Left lung (tissue), 10 donors: ENCODE data around the gene ERVW-1. TPM values are rescaled to one million over a fixed set of nuclear protein-coding genes. Genes with fewer than 3 reads are reported as not detected.
"Not testable (repeated sequence)": the region's sequence is repeated elsewhere in the genome, so short reads cannot be mapped to it uniquely, and the experiment has no call there.

Experiments used
- ATAC-seq: fragments of 200-7000 bp; cut with Tn5 transposase; one replicate; pipeline ENCODE4 v1.9.1; 2020; ENCODE audit warnings: moderate library complexity
- DNase-seq, 4 donors: peaks; one replicate each; pipeline ENCODE4 v3.0.0-alpha.2; 2013 to 2020
- H3K27ac ChIP-seq, 2 donors: fragments of 200-600 bp; sonication (generic) in 1 of 2; one replicate each; pipeline versions ENCODE4 v1.5.0 to v1.8.0; 2020 to 2021
- H3K27me3 ChIP-seq, 2 donors: fragments of 200-600 bp; sonication (generic) in 1 of 2; one replicate each; pipeline versions ENCODE4 v1.5.0 to v1.8.0; 2020 to 2021
- H3K36me3 ChIP-seq, 2 donors: fragments of 200-600 bp; sonication (generic) in 1 of 2; one replicate each; pipeline versions ENCODE4 v1.5.0 to v1.8.0; 2020 to 2021
- H3K4me1 ChIP-seq, 2 donors: fragments of 200-600 bp; one replicate each; pipeline ENCODE4 v1.8.0; 2021
- H3K4me3 ChIP-seq, 2 donors: fragments of 200-600 bp; sonication (generic) in 1 of 2; one replicate each; pipeline versions ENCODE4 v1.5.0 to v1.8.0; 2020 to 2021; ENCODE audit warnings: mild to moderate bottlenecking in 1 of 2
- H3K9me3 ChIP-seq, 2 donors: fragments of 200-600 bp; sonication (generic) in 1 of 2; one replicate each; pipeline versions ENCODE4 v1.5.0 to v1.8.0; 2020 to 2021
- intact Hi-C, 2 donors: fragments of 100-400 bp; cut with DNase I; formaldehyde crosslinking; loops; one replicate each; pipeline versions ENCODE4 v1.11.2 to v1.14.2; 2022
- polyA plus RNA-seq, 6 donors: library from polyadenylated mRNA; unstranded; fragments of 120-200 nt; gene quantifications; one replicate each; pipeline ENCODE4 v1.2.1, GENCODE V29; 2013; ENCODE audit not compliant: insufficient read length in 6 of 6
- total RNA-seq, 2 donors: library from RNA; stranded (reverse); fragmentation: NEBNext Ultra II Directional; extraction: Animal tissue kit (Norgen Biotek cat#: 25700); gene quantifications; one replicate each; pipeline ENCODE4 v1.2.1, GENCODE V29; 2021
- TF ChIP-seq, protein P1 (sequence below), 2 donors: fragments of 200-600 bp; sonication (generic) in 1 of 2; IDR thresholded peaks; one replicate each; pipeline versions ENCODE4 v1.5.0 to v1.8.0; 2021; ENCODE audit warnings: antibody characterized with exemption in 2 of 2
- donor health status: DM: no; HTN: yes; CAD: no.
- donor health status: DM: no; HTN: no; CAD: no.

The ERVW-1 gene
- total and polyA plus RNA-seq, 8 donors: 1.2 to 2.6 (median 2.1) TPM; not detected in 2

DNA sequence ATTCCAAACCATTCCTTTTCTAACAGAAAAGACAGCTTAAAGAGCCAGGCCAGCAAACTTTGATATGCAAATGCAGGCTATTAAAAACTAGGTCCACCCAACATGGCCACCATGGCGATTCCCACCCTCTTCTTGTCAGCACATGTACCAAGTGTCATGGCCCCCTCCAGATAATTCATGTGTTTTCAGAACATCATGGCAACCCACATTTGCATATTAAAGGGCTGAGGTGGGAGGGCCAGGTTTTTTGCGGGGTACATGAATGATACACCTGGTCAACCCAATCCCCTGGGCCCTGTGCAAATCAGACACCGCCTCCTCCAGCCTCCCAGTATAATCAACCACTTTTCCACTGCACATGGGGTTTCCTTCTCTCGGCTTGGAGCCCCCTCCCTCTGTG is 965 bp upstream of the ERVW-1 start:
- Histone ChIP-seq H3K27ac (no peak overlapping the region), H3K4me1 (no peaks in the 10 kb centered on the region), H3K27me3 (no peaks in the 10 kb centered on the region), H3K9me3 (no peaks in the 10 kb centered on the region), H3K4me3 (no peak overlapping the region), H3K36me3 (peaks cover 0 to 10% of the 10 kb centered on the region in 2 donors)
- DNase-seq: no peak
- intact Hi-C loops: no loop called here
- TF ChIP-seq, protein P1, sequence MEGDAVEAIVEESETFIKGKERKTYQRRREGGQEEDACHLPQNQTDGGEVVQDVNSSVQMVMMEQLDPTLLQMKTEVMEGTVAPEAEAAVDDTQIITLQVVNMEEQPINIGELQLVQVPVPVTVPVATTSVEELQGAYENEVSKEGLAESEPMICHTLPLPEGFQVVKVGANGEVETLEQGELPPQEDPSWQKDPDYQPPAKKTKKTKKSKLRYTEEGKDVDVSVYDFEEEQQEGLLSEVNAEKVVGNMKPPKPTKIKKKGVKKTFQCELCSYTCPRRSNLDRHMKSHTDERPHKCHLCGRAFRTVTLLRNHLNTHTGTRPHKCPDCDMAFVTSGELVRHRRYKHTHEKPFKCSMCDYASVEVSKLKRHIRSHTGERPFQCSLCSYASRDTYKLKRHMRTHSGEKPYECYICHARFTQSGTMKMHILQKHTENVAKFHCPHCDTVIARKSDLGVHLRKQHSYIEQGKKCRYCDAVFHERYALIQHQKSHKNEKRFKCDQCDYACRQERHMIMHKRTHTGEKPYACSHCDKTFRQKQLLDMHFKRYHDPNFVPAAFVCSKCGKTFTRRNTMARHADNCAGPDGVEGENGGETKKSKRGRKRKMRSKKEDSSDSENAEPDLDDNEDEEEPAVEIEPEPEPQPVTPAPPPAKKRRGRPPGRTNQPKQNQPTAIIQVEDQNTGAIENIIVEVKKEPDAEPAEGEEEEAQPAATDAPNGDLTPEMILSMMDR (IDR thresholded peaks at IDR 0.05): no peak
- no peak for ATAC-seq

DNA sequence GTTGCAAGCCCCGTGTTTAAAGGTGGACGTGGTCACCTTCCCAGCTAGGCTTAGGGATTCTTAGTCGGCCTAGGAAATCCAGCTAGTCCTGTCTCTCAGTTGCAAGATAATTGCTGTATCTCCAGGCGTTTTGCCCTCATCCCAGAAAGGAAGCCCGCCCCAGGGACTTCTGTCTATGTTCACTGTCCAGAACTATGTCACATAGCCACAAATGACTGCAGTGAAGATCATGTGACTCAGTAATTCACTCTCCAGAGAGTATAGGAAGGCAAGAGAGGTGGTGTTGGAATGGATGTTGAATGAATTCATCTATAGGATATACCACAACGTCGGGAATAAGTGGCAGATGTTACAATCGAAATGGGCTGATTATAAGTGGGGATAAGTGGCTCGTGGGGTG is 349 bp upstream of the ERVW-1 start:
- ATAC-seq (no peak), DNase-seq (no peak)
- TF ChIP-seq, protein P1 (IDR thresholded peaks at IDR 0.05): no peak
- no peaks in the 10 kb centered on the region for H3K27me3 ChIP-seq
- no peak overlapping the region for H3K27ac ChIP-seq
- intact Hi-C loops: no loop called here
- H3K36me3 ChIP-seq: peaks cover 0 to 8% of the 10 kb centered on the region in 2 donors
- no peaks in the 10 kb centered on the region for H3K4me1 ChIP-seq
- no peaks in the 10 kb centered on the region for H3K9me3 ChIP-seq
- no peak overlapping the region for H3K4me3 ChIP-seq

DNA sequence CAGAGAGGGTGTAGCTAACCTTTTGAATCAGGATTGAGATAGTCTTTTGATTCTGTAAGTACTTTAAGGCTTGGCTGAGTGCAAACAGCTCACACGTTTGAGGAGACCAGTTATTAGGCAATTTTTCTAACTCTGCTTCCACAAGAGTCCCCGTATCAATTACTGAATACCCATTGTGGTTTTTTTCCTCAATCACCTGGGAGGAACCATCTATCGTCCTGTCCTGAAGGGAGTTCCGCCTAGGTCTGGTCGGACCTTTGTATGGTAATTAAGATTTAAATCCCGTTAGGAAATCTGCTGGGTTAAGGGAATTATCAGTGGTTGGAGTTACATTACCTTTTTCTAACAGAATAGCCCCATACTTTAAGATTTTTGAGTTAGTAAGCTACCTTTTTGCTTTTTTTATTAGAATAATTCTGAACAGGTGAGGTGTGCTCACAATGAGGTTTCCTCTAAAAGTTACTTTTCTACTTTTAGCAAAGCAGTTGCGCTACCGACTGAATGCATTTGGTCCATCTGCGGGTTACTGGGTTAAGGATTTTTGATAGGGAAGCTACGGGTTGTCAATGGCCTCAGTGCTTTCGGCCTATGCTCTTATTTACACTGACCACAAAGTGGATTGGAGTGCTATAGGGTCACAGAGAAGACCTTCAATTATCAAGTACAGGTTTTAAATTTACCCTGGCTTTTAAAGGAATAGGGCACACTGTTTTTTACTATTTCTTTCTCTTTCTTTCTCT is 1.7 kb downstream of the ERVW-1 start:
- H3K4me1 ChIP-seq, H3K4me3 ChIP-seq, H3K27ac ChIP-seq, ATAC-seq, H3K36me3 ChIP-seq, DNase-seq, intact Hi-C loops, H3K27me3 ChIP-seq, H3K9me3 ChIP-seq: not testable (repeated sequence)

DNA sequence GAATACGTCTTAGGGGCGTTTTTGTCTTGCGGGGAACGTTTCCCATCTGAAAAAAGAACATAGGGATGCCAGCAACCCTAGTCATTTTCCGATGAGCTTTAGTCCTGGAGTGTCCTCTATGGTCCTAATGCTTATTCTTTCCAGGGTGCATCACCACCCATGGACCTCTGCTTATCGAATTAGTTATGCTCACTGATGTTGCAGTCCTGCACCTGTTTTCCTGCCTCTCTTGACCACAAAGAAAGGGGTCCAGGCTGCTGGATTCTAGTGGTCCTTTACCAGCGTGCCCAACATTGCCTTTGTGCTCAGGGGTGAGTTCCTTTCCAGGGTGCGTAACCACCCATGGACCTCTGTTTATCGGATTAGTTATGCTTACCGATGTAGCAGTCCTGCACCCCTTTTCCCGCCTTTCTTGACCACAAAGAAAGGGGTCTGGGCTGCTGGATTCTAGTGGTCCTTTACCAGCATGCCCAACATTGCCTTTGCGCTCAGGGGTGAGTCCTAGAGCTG is 2.4 kb downstream of the ERVW-1 start:
- H3K27ac ChIP-seq, H3K36me3 ChIP-seq, intact Hi-C loops, ATAC-seq, H3K9me3 ChIP-seq, H3K27me3 ChIP-seq, H3K4me3 ChIP-seq, DNase-seq, H3K4me1 ChIP-seq: not testable (repeated sequence)

DNA sequence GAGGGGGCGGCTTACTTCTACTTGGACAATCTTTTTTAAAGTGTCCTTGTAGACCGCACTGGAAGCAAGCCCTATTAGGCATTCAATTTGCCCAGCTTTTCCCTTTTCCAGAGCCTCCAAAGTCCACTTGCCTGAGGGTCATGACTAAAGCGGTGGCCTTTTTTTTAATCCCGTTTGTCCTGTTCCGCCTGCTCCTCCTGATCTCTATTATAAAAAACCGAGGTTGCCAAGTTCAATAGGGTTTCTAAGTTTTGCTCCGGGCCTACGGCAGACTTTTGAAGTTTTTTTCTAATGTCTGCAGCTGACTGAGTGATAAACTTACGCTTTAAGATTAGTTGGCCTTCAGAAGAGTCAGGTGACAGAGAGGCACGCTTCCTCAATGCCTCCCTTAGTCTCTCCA is 3.8 kb downstream of the ERVW-1 start:
- intact Hi-C loops, ATAC-seq: not testable (repeated sequence)

DNA sequence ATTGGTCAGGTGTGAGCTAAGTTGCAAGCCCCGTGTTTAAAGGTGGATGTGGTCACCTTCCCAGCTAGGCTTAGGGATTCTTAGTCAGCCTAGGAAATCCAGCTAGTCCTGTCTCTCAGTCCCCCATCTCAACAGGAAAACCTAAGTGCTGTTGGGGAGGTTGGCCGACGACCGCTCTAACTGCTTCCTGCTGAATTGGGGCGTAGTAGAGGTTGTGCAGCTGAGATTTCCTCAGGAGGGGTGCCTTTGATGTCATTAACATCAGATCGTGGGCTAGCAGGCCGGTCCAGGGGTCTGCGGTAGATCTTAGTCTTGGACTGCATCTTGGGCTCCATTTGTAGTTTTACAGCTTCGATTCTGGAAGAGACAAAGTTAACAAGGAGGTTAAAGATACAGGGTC is 9.2 kb downstream of the ERVW-1 start:
- intact Hi-C loops, H3K4me3 ChIP-seq, H3K9me3 ChIP-seq, H3K27ac ChIP-seq, DNase-seq, H3K4me1 ChIP-seq, H3K27me3 ChIP-seq, ATAC-seq, H3K36me3 ChIP-seq: not testable (repeated sequence)

More for the DNA sequence above, 3.8 kb downstream of the ERVW-1 start:
- H3K36me3 ChIP-seq, DNase-seq, H3K9me3 ChIP-seq, H3K4me3 ChIP-seq, H3K27me3 ChIP-seq, H3K27ac ChIP-seq, H3K4me1 ChIP-seq: not testable (repeated sequence)

DNA sequence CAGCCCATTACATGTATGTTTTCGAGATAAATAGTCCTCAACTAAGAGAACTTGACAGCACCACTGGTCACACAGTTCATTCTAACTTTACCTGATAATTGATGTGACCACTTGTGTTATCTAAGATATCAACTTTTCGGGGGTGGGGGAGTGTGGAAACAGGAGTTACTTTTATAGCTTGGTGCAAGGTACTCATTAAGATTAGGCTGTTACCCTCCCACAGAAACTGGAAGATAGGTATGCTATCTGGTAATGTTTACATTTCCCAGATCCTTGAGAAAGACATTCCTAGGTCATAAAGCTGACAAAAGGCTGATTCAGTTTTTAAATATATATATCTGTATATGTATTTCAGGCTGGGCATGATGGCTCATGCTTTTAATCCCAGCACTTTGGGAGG is 11.1 kb downstream of the ERVW-1 start:
- Histone ChIP-seq H3K4me1 (no peaks in the 10 kb centered on the region), H3K27me3 (no peaks in the 10 kb centered on the region), H3K36me3 (peaks cover 0 to 7% of the 10 kb centered on the region in 2 donors), H3K4me3 (no peak overlapping the region), H3K27ac (no peak overlapping the region), H3K9me3 (no peaks in the 10 kb centered on the region)
- intact Hi-C loops: no loop called here
- TF ChIP-seq, protein P1 (IDR thresholded peaks at IDR 0.05): no peak
- DNase-seq (no peak), ATAC-seq (no peak)
